ENCODE measurements around the gene AVEN.

DNA sequence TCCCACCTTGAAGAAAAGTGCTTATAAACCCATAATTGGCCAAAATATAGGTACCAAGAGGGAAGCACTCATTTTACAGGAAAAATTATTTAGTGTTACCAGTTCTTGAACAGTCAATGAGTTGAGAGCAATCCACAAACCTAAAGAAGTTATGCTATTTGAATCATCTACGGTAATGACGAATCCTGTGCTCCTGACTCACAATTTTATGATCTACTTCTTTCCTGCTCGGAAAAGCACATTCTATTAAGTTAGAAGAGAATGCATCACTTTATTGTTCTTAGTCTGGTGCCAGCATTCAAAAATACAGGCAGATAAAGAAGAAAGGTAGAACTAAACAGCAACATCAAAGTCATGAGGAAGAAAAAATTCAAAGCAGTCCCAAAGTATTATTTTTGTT, 37.5 kb downstream of the AVEN start:
- TF ChIP-seq, protein P1, sequence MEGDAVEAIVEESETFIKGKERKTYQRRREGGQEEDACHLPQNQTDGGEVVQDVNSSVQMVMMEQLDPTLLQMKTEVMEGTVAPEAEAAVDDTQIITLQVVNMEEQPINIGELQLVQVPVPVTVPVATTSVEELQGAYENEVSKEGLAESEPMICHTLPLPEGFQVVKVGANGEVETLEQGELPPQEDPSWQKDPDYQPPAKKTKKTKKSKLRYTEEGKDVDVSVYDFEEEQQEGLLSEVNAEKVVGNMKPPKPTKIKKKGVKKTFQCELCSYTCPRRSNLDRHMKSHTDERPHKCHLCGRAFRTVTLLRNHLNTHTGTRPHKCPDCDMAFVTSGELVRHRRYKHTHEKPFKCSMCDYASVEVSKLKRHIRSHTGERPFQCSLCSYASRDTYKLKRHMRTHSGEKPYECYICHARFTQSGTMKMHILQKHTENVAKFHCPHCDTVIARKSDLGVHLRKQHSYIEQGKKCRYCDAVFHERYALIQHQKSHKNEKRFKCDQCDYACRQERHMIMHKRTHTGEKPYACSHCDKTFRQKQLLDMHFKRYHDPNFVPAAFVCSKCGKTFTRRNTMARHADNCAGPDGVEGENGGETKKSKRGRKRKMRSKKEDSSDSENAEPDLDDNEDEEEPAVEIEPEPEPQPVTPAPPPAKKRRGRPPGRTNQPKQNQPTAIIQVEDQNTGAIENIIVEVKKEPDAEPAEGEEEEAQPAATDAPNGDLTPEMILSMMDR (conservative IDR thresholded peaks at IDR 0.05 in 1 of 2, IDR thresholded peaks at IDR 0.05 in 1 of 2; ENCODE audit: extremely low read depth in 1 of 2, insufficient read depth in 1 of 2, low read depth in 1 of 2, low read length in 2 of 2): no peak
- no peak for TF ChIP-seq EZH2 (IDR thresholded peaks at IDR 0.05; ENCODE audit: borderline replicate concordance, low read length)
